BLaER1 (cell line): Measurements from ENCODE around the gene P3H2.

Source experiments
- H3K27ac ChIP-seq: shearing (Covaris generic); formaldehyde crosslinking; 2 replicates; pipeline ENCODE4 v1.8.1; 2022
- H3K27me3 ChIP-seq: shearing (Covaris generic); formaldehyde crosslinking; 2 replicates; pipeline ENCODE4 v1.8.1; 2022
- H3K36me3 ChIP-seq: shearing (Covaris generic); formaldehyde crosslinking; 2 replicates; pipeline ENCODE4 v1.8.1; 2022
- H3K4me1 ChIP-seq: shearing (Covaris generic); formaldehyde crosslinking; 2 replicates; pipeline ENCODE4 v1.8.1; 2022
- H3K4me2 ChIP-seq: shearing (Covaris generic); formaldehyde crosslinking; 2 replicates; pipeline ENCODE4 v1.8.1; 2022
- H3K4me3 ChIP-seq: shearing (Covaris generic); formaldehyde crosslinking; 2 replicates; pipeline ENCODE4 v1.8.1; 2022
- H3K9ac ChIP-seq: shearing (Covaris generic); formaldehyde crosslinking; 2 replicates; pipeline ENCODE4 v1.8.1; 2022
- H3K9me3 ChIP-seq: shearing (Covaris generic); formaldehyde crosslinking; 2 replicates; pipeline ENCODE4 v1.8.1; 2022
- H4K20me1 ChIP-seq: shearing (Covaris generic); formaldehyde crosslinking; 2 replicates; pipeline ENCODE4 v1.8.1; 2022
- Cebpa-rat ChIP-seq: shearing (Covaris generic); IDR thresholded peaks from 2 replicates; pipeline ENCODE4 v1.8.1; 2022

P3H2 gene

GRCh38 chr3:189909573-189909972, 211.1 kb downstream of the P3H2 start:
- no peak for TF ChIP-seq Cebpa-rat
- H3K9me3 ChIP-seq = no peaks in the 10 kb centered on the region
- no peaks in the 10 kb centered on the region for H3K36me3 ChIP-seq
- no peaks in the 10 kb centered on the region for H3K4me1 ChIP-seq
- H3K27me3 ChIP-seq = no peaks in the 10 kb centered on the region
- no peak overlapping the region for H3K9ac ChIP-seq
- H3K4me3 ChIP-seq = no peak overlapping the region
- H3K4me2 ChIP-seq = no peak overlapping the region
- H3K27ac ChIP-seq = no peak overlapping the region
- no peaks in the 10 kb centered on the region for H4K20me1 ChIP-seq

DNA sequence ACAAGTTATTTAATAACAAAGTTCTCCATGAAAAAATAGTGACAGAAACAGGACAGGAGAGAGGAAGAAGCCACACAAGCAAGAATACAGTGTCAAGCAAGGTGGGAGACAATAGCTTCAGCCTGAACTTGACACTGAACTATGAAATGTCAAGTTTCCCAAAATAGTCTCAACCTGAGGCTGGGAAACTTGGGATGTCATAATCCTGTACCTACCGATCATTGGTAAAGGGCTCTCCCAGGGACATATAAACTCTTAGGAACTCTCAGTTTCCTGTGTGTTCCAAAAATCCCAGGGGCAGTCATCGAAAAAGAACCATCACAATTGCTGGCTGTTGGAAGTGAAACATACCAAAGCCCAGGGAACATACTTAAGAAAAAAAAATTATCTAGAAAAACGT, 211.6 kb downstream of the P3H2 start:
- H3K4me3 ChIP-seq = no peak overlapping the region

DNA sequence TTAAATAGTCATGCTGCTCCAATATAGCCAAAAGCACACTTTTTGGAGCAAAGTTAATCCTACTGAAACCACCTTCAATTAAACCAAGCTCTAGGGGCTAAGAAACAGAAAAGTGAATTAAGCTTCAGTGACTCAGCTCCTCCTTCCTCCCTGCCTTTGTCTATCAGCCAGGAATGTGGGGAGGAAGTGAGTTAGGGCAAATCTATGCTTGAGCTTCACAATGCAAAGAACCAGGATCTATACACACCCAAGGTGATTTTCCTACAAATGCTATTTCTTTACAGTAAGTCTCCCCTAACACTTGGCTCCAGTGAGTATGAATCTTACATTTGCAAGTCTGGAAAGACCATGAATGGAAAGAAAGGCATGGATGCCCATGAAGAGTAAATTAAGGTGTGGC, 212.1 kb downstream of the P3H2 start:
- H3K27ac ChIP-seq = no peak overlapping the region
- no peaks in the 10 kb centered on the region for H3K4me1 ChIP-seq
- H4K20me1 ChIP-seq = no peaks in the 10 kb centered on the region
- no peaks in the 10 kb centered on the region for H3K27me3 ChIP-seq
- no peaks in the 10 kb centered on the region for H3K9me3 ChIP-seq
- no peak overlapping the region for H3K9ac ChIP-seq
- TF ChIP-seq Cebpa-rat = no peak
- no peaks in the 10 kb centered on the region for H3K36me3 ChIP-seq
- H3K4me2 ChIP-seq = no peak overlapping the region
- H3K4me3 ChIP-seq = no peak overlapping the region

More for the DNA sequence above, 211.6 kb downstream of the P3H2 start:
- no peaks in the 10 kb centered on the region for H3K36me3 ChIP-seq
- no peaks in the 10 kb centered on the region for H3K27me3 ChIP-seq
- H3K4me1 ChIP-seq = no peaks in the 10 kb centered on the region
- H3K4me2 ChIP-seq = no peak overlapping the region
- no peaks in the 10 kb centered on the region for H4K20me1 ChIP-seq
- no peak overlapping the region for H3K27ac ChIP-seq
- H3K9ac ChIP-seq = no peak overlapping the region
- no peak for TF ChIP-seq Cebpa-rat
- no peaks in the 10 kb centered on the region for H3K9me3 ChIP-seq

DNA sequence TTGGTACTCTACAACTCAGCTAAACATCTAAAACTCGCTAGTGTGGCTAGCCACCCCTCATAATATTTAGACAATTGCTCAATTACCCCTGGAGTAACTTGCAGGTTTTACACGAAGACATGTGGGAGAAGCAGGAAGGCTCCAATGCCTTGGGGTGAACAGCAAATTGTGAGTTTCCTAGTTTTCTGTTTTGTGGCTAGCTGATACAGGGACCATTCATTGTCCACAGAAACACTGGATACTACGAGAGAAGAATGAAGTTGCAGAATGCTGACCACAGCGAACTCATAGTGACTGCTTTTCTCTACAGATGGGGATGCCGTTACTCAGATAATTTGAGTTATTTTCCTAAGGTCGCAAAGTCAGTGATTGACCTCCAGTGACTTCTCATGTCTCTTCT, 212.9 kb downstream of the P3H2 start:
- Histone ChIP-seq H3K4me2 (no peak overlapping the region), H3K9ac (no peak overlapping the region), H3K9me3 (no peaks in the 10 kb centered on the region), H3K27ac (no peak overlapping the region), H4K20me1 (no peaks in the 10 kb centered on the region), H3K36me3 (no peaks in the 10 kb centered on the region), H3K4me1 (no peaks in the 10 kb centered on the region), H3K4me3 (no peak overlapping the region), H3K27me3 (no peaks in the 10 kb centered on the region)
- no peak for TF ChIP-seq Cebpa-rat
